Panc1 (cell line): ENCODE data around the gene VN1R5. TPM values are rescaled to one million over a fixed set of nuclear protein-coding genes. Genes with fewer than 3 reads are reported as not detected.
A peak's percentile ranks its signal among the peaks of the same experiment; 100 is the strongest.

Experiments
- ATAC-seq: fragments of 200-7000 bp; cut with Tn5 transposase; 2 replicates; pipeline ENCODE4 v1.9.1; 2020; ENCODE audit warnings: mild to moderate bottlenecking, moderate library complexity
- BruUV-seq: library from RNA; stranded (reverse); fragments of 400-500 nt; replicated peaks from 2 replicates; lab custom pipeline; 2021; lab: Mats Ljungman, UMichigan
- CTCF ChIA-PET: fragments of 300-600 bp; sonication (Branson Sonifier 250); formaldehyde crosslinking; loops from one replicate; lab custom pipeline; 2022; ENCODE audit warnings: antibody characterized with exemption; lab: Charles Lee
- POLR2A ChIA-PET: fragments of 300-600 bp; sonication (Branson Sonifier 250); formaldehyde crosslinking; loops from one replicate; lab custom pipeline; 2022; ENCODE audit warnings: antibody characterized with exemption; lab: Charles Lee
- DNase-seq: peaks from one replicate; pipeline ENCODE4 v3.0.0-alpha.2; 2010; ENCODE audit warnings: low read depth, low spot score
- H3K27ac ChIP-seq: 2 replicates; pipeline ENCODE4 v1.5.1; 2011; ENCODE audit warnings: mild to moderate bottlenecking, low read length, inconsistent platforms
- H3K27me3 ChIP-seq: fragments of 200-500 bp; sonication (Bioruptor generic); 2 replicates; pipeline ENCODE4 v1.6.0; 2014; ENCODE audit warnings: low read length, inconsistent platforms; ENCODE audit not compliant: control insufficient read depth, insufficient read depth
- H3K36me3 ChIP-seq: fragments of 200-500 bp; sonication (Bioruptor generic); 2 replicates; pipeline ENCODE4 v1.5.1; 2014; ENCODE audit warnings: inconsistent platforms, mild to moderate bottlenecking, low read length, moderate library complexity; ENCODE audit not compliant: control insufficient read depth, insufficient read depth
- H3K4me1 ChIP-seq: 2 replicates; pipeline ENCODE4 v1.5.1; 2011; ENCODE audit warnings: inconsistent platforms, mild to moderate bottlenecking, low read length, moderate library complexity; ENCODE audit not compliant: control insufficient read depth, insufficient read depth
- H3K4me3 ChIP-seq, 2 experiments: 2 replicates each; pipeline ENCODE4 v1.5.1; 2011 to 2012; ENCODE audit warnings: low read depth in 2 of 2, low read length in 2 of 2, mild to moderate bottlenecking in 2 of 2, inconsistent platforms in 1 of 2, moderate library complexity in 1 of 2
- H3K9me3 ChIP-seq: fragments of 200-500 bp; sonication (Bioruptor generic); 2 replicates; pipeline ENCODE4 v1.5.1; 2014; ENCODE audit warnings: low read depth, mild to moderate bottlenecking, inconsistent platforms, low read length, moderate library complexity; ENCODE audit not compliant: control insufficient read depth, insufficient read depth
- POLR2AphosphoS5 ChIP-seq: IDR thresholded peaks from 2 replicates; pipeline ENCODE4 v1.6.1; 2012; ENCODE audit warnings: mild to moderate bottlenecking, low read depth, low read length, moderate library complexity
- REST ChIP-seq, 2 experiments: IDR thresholded peaks; 2 replicates each; pipeline ENCODE4 v1.6.1; 2011 to 2012; ENCODE audit warnings: low read depth in 2 of 2, control low read depth in 1 of 2, low read length in 1 of 2, mild to moderate bottlenecking in 1 of 2, moderate library complexity in 1 of 2; ENCODE audit not compliant: insufficient read depth in 1 of 2
- SIN3A ChIP-seq: IDR thresholded peaks from 2 replicates; pipeline ENCODE4 v1.6.1; 2012; ENCODE audit warnings: low read depth, mild to moderate bottlenecking, low read length, moderate library complexity, borderline replicate concordance; ENCODE audit not compliant: insufficient read depth
- TCF7L2 ChIP-seq: IDR thresholded peaks from 2 replicates; pipeline ENCODE4 v1.6.1; 2011; ENCODE audit warnings: mild to moderate bottlenecking, low read depth, low read length, inconsistent platforms
- in situ Hi-C: cut with HindIII; loops from 2 replicates; pipeline ENCODE4 v1.10.0; 2016; ENCODE audit warnings: low sequenced_read_pairs, low pct_unique_long_range_greater_than_20kb
- intact Hi-C: fragments of 100-400 bp; cut with micrococcal nuclease; formaldehyde crosslinking; loops from one replicate; pipeline ENCODE4 v1.10.0; 2022; ENCODE audit not compliant: unreplicated experiment
- total RNA-seq: library from RNA; stranded (reverse); gene quantifications from one replicate; pipeline ENCODE4 v1.2.1, GENCODE V29; 2021; ENCODE audit not compliant: unreplicated experiment
- TF ChIP-seq, protein P1 (sequence below): fragments of 450-650 bp; IDR thresholded peaks from 2 replicates; pipeline ENCODE4 v1.5.1; 2017; ENCODE audit warnings: mild to moderate bottlenecking

VN1R5 gene
- total RNA-seq, 1 experiment from 2014 or later = not detected

GRCh38 chr1:247298701-247299100 is 42.8 kb downstream of the VN1R5 start:
- no peak for TF ChIP-seq REST (IDR thresholded peaks at IDR 0.05; ENCODE audit: insufficient read depth in 1 of 2, low read depth in 2 of 2, low read length in 1 of 2)
- TF ChIP-seq TCF7L2 = no peak
- no peak for TF ChIP-seq SIN3A
- TF ChIP-seq POLR2AphosphoS5 = no peak
- TF ChIP-seq, protein P1, sequence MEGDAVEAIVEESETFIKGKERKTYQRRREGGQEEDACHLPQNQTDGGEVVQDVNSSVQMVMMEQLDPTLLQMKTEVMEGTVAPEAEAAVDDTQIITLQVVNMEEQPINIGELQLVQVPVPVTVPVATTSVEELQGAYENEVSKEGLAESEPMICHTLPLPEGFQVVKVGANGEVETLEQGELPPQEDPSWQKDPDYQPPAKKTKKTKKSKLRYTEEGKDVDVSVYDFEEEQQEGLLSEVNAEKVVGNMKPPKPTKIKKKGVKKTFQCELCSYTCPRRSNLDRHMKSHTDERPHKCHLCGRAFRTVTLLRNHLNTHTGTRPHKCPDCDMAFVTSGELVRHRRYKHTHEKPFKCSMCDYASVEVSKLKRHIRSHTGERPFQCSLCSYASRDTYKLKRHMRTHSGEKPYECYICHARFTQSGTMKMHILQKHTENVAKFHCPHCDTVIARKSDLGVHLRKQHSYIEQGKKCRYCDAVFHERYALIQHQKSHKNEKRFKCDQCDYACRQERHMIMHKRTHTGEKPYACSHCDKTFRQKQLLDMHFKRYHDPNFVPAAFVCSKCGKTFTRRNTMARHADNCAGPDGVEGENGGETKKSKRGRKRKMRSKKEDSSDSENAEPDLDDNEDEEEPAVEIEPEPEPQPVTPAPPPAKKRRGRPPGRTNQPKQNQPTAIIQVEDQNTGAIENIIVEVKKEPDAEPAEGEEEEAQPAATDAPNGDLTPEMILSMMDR = no peak
- no peak for DNase-seq
- no peaks in the 10 kb centered on the region for H3K27me3 ChIP-seq
- TSS peak; percentile 64 for BruUV-seq
- H3K9me3 ChIP-seq = no peaks in the 10 kb centered on the region
- ATAC-seq = no peak
- intact Hi-C loops (no loop called here), in situ Hi-C loops (no loop called here)
- CTCF ChIA-PET = no interaction called here
- H3K27ac ChIP-seq = no peak overlapping the region
- no peak overlapping the region for H3K4me3 ChIP-seq
- no peaks in the 10 kb centered on the region for H3K4me1 ChIP-seq
- H3K36me3 ChIP-seq = no peaks in the 10 kb centered on the region
- POLR2A ChIA-PET = no interaction called here

- Histone ChIP-seq H3K4me3 (no peak overlapping the region), H3K27ac (no peak overlapping the region), H3K27me3 (no peaks in the 10 kb centered on the region), H3K4me1 (no peaks in the 10 kb centered on the region), H3K9me3 (no peaks in the 10 kb centered on the region), H3K36me3 (no peaks in the 10 kb centered on the region)
- ATAC-seq = no peak
- ChIA-PET CTCF (no interaction called here), POLR2A (no interaction called here)
- BruUV-seq = no TSS peak
- no peak for DNase-seq
- TF ChIP-seq TCF7L2 (no peak), REST (IDR thresholded peaks at IDR 0.05; ENCODE audit: insufficient read depth in 1 of 2, low read depth in 2 of 2, low read length in 1 of 2) (no peak), SIN3A (no peak), POLR2AphosphoS5 (no peak)
- TF ChIP-seq, protein P1 = no peak
- in situ Hi-C loops (no loop called here), intact Hi-C loops (no loop called here)
Observed at GRCh38 chr1:247299723-247300381, 44.0 kb downstream of the VN1R5 start.
